HepG2 (cell line): ENCODE measurements around the gene ATG16L1. TPM values are rescaled to one million over a fixed set of nuclear protein-coding genes. Genes with fewer than 3 reads are reported as not detected.

Experiments used
- ATAC-seq: fragments of 200-7000 bp; cut with Tn5 transposase; 3 replicates; pipeline ENCODE4 v1.9.1; 2020; ENCODE audit warnings: mild to moderate bottlenecking, moderate library complexity
- BruUV-seq: library from RNA; stranded (reverse); fragments of 400-500 nt; replicated peaks from 2 replicates; lab custom pipeline; 2021; lab: Mats Ljungman, UMichigan
- CTCF ChIA-PET: fragments of 300-600 bp; formaldehyde crosslinking; extraction: SDS; loops from one replicate; lab custom pipeline; 2021; ENCODE audit warnings: low total read pairs, inconsistent platforms, low intra/inter-chr PET ratio; lab: Yijun Ruan, JAX
- POLR2A ChIA-PET: fragments of 350-600 bp; sonication (Branson Sonifier 250); formaldehyde crosslinking; loops from one replicate; lab custom pipeline; 2020; ENCODE audit warnings: antibody characterized with exemption, inconsistent platforms; lab: Yijun Ruan, JAX
- DNase-seq: peaks from one replicate; pipeline ENCODE4 v3.0.0-alpha.2; 2015; ENCODE audit warnings: low spot score
- FAIRE-seq: peaks from 3 replicates; lab custom pipeline; 2011; peaks lifted over from hg19 to GRCh38; lab: Jason Lieb, UNC
- H2AFZ ChIP-seq: one replicate; pipeline ENCODE4 v1.6.1; 2011; ENCODE audit warnings: low read length, inconsistent platforms
- H3K27ac ChIP-seq: fragments of 300-600 bp; 3 replicates; pipeline ENCODE4 v1.8.0; 2011; ENCODE audit warnings: mixed run types, mild to moderate bottlenecking, mixed read lengths, low read length, inconsistent platforms; ENCODE audit not compliant: insufficient read depth; ENCODE audit errors: extremely low read length
- H3K27me3 ChIP-seq, 2 experiments: fragments of 200-600 bp in 1 of 2; 2 replicates in 1 of 2; 3 replicates in 1 of 2; pipeline versions ENCODE4 v1.6.0 to v1.8.0; 2011; ENCODE audit warnings: low read length in 2 of 2, mild to moderate bottlenecking in 2 of 2, moderate library complexity in 2 of 2, inconsistent platforms in 1 of 2; ENCODE audit not compliant: insufficient read depth in 2 of 2, control insufficient read depth in 1 of 2
- H3K36me3 ChIP-seq, 2 experiments: fragments of 200-600 bp in 1 of 2; replicated peaks in 1 of 2; 2 replicates in 1 of 2; 3 replicates in 1 of 2; pipeline versions ENCODE4 v1.5.1 to v1.8.0; 2011; ENCODE audit warnings: low read length in 2 of 2, inconsistent platforms in 1 of 2; ENCODE audit not compliant: insufficient read depth in 2 of 2, control insufficient read depth in 1 of 2
- H3K4me1 ChIP-seq: 2 replicates; pipeline ENCODE4 v1.5.1; 2012; ENCODE audit warnings: low read length, inconsistent platforms; ENCODE audit not compliant: insufficient read depth
- H3K4me2 ChIP-seq: 2 replicates; pipeline ENCODE4 v1.6.0; 2011; ENCODE audit warnings: low read depth, low read length, inconsistent platforms
- H3K4me3 ChIP-seq, 3 experiments: fragments of 200-600 bp in 1 of 3; sonication (generic), shearing (Covaris generic) in 1 of 3; replicated peaks in 1 of 3; 2 replicates each; pipeline ENCODE4 v1.5.1; 2011 to 2016; ENCODE audit warnings: low read length in 3 of 3, inconsistent platforms in 2 of 3, low read depth in 2 of 3, mild to moderate bottlenecking in 2 of 3, control low read depth in 1 of 3, mixed read lengths in 1 of 3; ENCODE audit not compliant: insufficient read depth in 1 of 3
- H3K79me2 ChIP-seq: one replicate; pipeline ENCODE4 v1.6.1; 2011; ENCODE audit warnings: low read length, inconsistent platforms; ENCODE audit not compliant: insufficient read depth
- H3K9ac ChIP-seq: 2 replicates; pipeline ENCODE4 v1.6.0; 2011; ENCODE audit warnings: mild to moderate bottlenecking, low read depth, low read length, inconsistent platforms; ENCODE audit not compliant: insufficient read depth
- H3K9me3 ChIP-seq: 2 replicates; pipeline ENCODE4 v1.5.1; 2012; ENCODE audit warnings: mild to moderate bottlenecking, low read length
- H4K20me1 ChIP-seq: 2 replicates; pipeline ENCODE4 v1.6.0; 2011; ENCODE audit warnings: inconsistent platforms, mild to moderate bottlenecking, low read length, moderate library complexity; ENCODE audit not compliant: insufficient read depth
- GMEB1 ChIP-seq: sonication (generic); formaldehyde crosslinking; IDR thresholded peaks from 2 replicates; pipeline ENCODE4 v1.5.1; 2020; ENCODE audit warnings: missing genetic modification reagents, mild to moderate bottlenecking, borderline replicate concordance
- HNF4G ChIP-seq, 2 experiments: sonication (generic) in 1 of 2; formaldehyde crosslinking in 1 of 2; IDR thresholded peaks; 2 replicates each; pipeline versions ENCODE4 v1.4.0 to v1.6.1; 2011 to 2020; ENCODE audit warnings: borderline replicate concordance in 2 of 2, low read depth in 2 of 2, mild to moderate bottlenecking in 2 of 2, low read length in 1 of 2, missing genetic modification reagents in 1 of 2, moderate library complexity in 1 of 2
- MAZ ChIP-seq, 2 experiments: sonication (generic) in 1 of 2; formaldehyde crosslinking in 1 of 2; IDR thresholded peaks; 2 replicates each; pipeline versions ENCODE4 v1.5.0 to v1.6.1; 2012 to 2020; ENCODE audit warnings: low read depth in 2 of 2, mild to moderate bottlenecking in 2 of 2, borderline replicate concordance in 1 of 2, improper control_type of control experiment in 1 of 2, low read length in 1 of 2, missing genetic modification reagents in 1 of 2, moderate library complexity in 1 of 2
- RAD21 ChIP-seq: fragments of 450-650 bp; formaldehyde crosslinking; IDR thresholded peaks from 2 replicates; pipeline ENCODE4 v1.5.0; 2020; ENCODE audit warnings: mild to moderate bottlenecking
- SAP130 ChIP-seq: IDR thresholded peaks from 2 replicates; pipeline ENCODE4 v1.6.1; 2016; ENCODE audit warnings: low read depth
- SMC3 ChIP-seq: IDR thresholded peaks from 2 replicates; pipeline ENCODE4 v1.6.1; 2011; ENCODE audit warnings: low read length, improper control_type of control experiment
- STAG1 ChIP-seq: sonication (generic); formaldehyde crosslinking; IDR thresholded peaks from 2 replicates; pipeline ENCODE4 v1.4.0; 2020; ENCODE audit warnings: missing genetic modification reagents
- ZFP91 ChIP-seq: sonication (generic); formaldehyde crosslinking; IDR thresholded peaks from 2 replicates; pipeline ENCODE4 v1.9.0; 2022; ENCODE audit warnings: missing genetic modification reagents, mild to moderate bottlenecking, borderline replicate concordance
- ZNF263 ChIP-seq: sonication (generic); formaldehyde crosslinking; IDR thresholded peaks from 2 replicates; pipeline ENCODE4 v1.4.0; 2020; ENCODE audit warnings: missing genetic modification reagents
- WGBS: methylation state at CpG from one replicate; pipeline ENCODE4 v1.1.6; 2017; ENCODE audit warnings: low lambda C conversion rate; 5-methylcytosine and 5-hydroxymethylcytosine counted together
- in situ Hi-C: cut with HindIII; loops from 2 replicates; pipeline ENCODE4 v1.10.0; 2017; ENCODE audit warnings: low pct_unique_long_range_greater_than_20kb; ENCODE audit not compliant: extremely low pct_ligation_motif_present
- intact Hi-C: fragments of 100-400 bp; cut with micrococcal nuclease; formaldehyde crosslinking; loops from one replicate; pipeline ENCODE4 v1.10.0; 2022; ENCODE audit not compliant: unreplicated experiment
- polyA plus RNA-seq, 8 experiments: library from polyadenylated mRNA; depleted of rRNA in 3 of 8; stranded (reverse) in 7 of 8; unstranded in 1 of 8; fragments of >200 nt; fragmentation: Illumina TruSeq in 4 of 8; extraction: Trizol in 4 of 8; gene quantifications; 2 replicates each; pipeline versions ENCODE4 v1.2.1 to v1.2.3, GENCODE V29; 2011 to 2016; ENCODE audit warnings: low read depth in 4 of 8, missing spikeins in 1 of 8, mixed read lengths in 1 of 8; ENCODE audit not compliant: insufficient read depth in 1 of 8
- total RNA-seq, 5 experiments: library from RNA; depleted of rRNA; stranded (reverse); fragments of >200 nt; fragmentation: Illumina TruSeq; extraction: Trizol; gene quantifications; 2 replicates each; pipeline ENCODE4 v1.2.3, GENCODE V29; 2016; ENCODE audit warnings: low read depth in 1 of 5
- TF ChIP-seq, protein P1 (sequence below): sonication (generic); formaldehyde crosslinking; IDR thresholded peaks from 2 replicates; pipeline ENCODE4 v1.4.0; 2020; ENCODE audit warnings: missing genetic modification reagents
- TF ChIP-seq, protein P2 (sequence below): conservative IDR thresholded peaks from 2 replicates; pipeline ENCODE4 v1.6.1; 2018; ENCODE audit warnings: missing genetic modification reagents
- TF ChIP-seq, protein P3 (sequence below): IDR thresholded peaks from 2 replicates; pipeline ENCODE4 v1.6.1; 2016; ENCODE audit warnings: control low read depth
- TF ChIP-seq, protein P4 (sequence below): sonication (generic); formaldehyde crosslinking; IDR thresholded peaks from 2 replicates; pipeline ENCODE4 v1.9.0; 2021; ENCODE audit warnings: missing genetic modification reagents, borderline replicate concordance

ATG16L1 gene
- total and polyA plus RNA-seq, 2 of the 13 experiments (the other 11 are each of a cell fraction or from before 2014, with no cell fraction given) = 26.0 to 51.7 TPM

DNA sequence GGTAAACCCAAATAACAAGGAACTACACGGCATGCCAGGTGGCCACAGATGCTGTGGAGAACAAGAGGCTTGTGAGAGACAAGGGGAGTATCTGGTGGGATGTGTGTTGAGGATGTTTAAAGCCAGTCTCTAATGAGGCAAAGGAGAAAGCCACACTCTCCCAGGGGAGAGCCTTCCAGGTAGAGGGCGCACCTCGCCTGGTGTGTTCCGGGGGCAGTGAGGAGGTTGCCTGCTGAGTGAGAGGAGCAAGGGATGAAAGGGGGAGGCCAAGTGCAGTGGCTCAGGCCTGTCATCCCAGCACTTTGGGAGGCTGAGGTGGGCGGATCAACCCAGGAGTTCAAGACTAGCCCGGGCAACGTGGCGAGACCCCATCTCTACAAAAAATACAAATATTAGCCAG lies 72.4 kb downstream of the ATG16L1 start:
- Histone ChIP-seq H2AFZ (no peak overlapping the region), H3K4me3 (no peak overlapping the region), H3K9me3 (no peaks in the 10 kb centered on the region), H3K27me3 (peaks cover 4 to 36% of the 10 kb centered on the region in 2 experiments; a peak in 4 of 5 replicates), H3K4me2 (no peak overlapping the region), H3K4me1 (peaks cover 13% of the 10 kb centered on the region), H4K20me1 (no peaks in the 10 kb centered on the region), H3K9ac (no peak overlapping the region), H3K79me2 (no peaks in the 10 kb centered on the region), H3K27ac (no peak overlapping the region), H3K36me3 (no peaks in the 10 kb centered on the region)
- 40% methylated on average over 8 of the region's 8 CpGs for WGBS
- intact Hi-C loops (no loop called here), in situ Hi-C loops (loop anchor here (25.0 kb wide), 1 partner anchor 513 kb away; no protein-coding TSS in a partner anchor)
- no peak for DNase-seq
- ChIA-PET POLR2A (no interaction called here), CTCF (interaction anchor here (1.1 to 2.0 kb wide), 2 partner anchors 60 to 120 kb away, joined by 3 to 9 read pairs; no protein-coding TSS in a partner anchor)
- no peak for FAIRE-seq
- no TSS peak for BruUV-seq
- ATAC-seq = peak; percentile 84
- TF ChIP-seq, protein P1, sequence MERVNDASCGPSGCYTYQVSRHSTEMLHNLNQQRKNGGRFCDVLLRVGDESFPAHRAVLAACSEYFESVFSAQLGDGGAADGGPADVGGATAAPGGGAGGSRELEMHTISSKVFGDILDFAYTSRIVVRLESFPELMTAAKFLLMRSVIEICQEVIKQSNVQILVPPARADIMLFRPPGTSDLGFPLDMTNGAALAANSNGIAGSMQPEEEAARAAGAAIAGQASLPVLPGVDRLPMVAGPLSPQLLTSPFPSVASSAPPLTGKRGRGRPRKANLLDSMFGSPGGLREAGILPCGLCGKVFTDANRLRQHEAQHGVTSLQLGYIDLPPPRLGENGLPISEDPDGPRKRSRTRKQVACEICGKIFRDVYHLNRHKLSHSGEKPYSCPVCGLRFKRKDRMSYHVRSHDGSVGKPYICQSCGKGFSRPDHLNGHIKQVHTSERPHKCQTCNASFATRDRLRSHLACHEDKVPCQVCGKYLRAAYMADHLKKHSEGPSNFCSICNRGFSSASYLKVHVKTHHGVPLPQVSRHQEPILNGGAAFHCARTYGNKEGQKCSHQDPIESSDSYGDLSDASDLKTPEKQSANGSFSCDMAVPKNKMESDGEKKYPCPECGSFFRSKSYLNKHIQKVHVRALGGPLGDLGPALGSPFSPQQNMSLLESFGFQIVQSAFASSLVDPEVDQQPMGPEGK (CRISPR knock-in tag) = 0 out of 2 replicates have a peak, but pooled peaks have one; percentile 24
- TF ChIP-seq MAZ (IDR thresholded peaks at IDR 0.05; ENCODE audit: borderline replicate concordance, low read depth, low read length) (no peak), MAZ (CRISPR knock-in tag; IDR thresholded peaks at IDR 0.05; ENCODE audit: low read depth) (peak; percentile 49; the same call in 1 of the 2 replicates), ZNF263 (0 out of 2 replicates have a peak, but pooled peaks have one; percentile 36), GMEB1 (CRISPR knock-in tag) (no peak), HNF4G (IDR thresholded peaks at IDR 0.05; ENCODE audit: borderline replicate concordance, low read depth, low read length) (no peak), HNF4G (CRISPR knock-in tag; IDR thresholded peaks at IDR 0.05; ENCODE audit: borderline replicate concordance, low read depth) (no peak), SMC3 (peak; percentile 48), RAD21 (CRISPR knock-in tag) (peak; percentile 66), STAG1 (CRISPR knock-in tag) (peak; percentile 86), ZFP91 (CRISPR knock-in tag) (peak; percentile 35; the same call in 1 of the 2 replicates), SAP130 (0 out of 2 replicates have a peak, but pooled peaks have one; percentile 34)
- TF ChIP-seq, protein P2, sequence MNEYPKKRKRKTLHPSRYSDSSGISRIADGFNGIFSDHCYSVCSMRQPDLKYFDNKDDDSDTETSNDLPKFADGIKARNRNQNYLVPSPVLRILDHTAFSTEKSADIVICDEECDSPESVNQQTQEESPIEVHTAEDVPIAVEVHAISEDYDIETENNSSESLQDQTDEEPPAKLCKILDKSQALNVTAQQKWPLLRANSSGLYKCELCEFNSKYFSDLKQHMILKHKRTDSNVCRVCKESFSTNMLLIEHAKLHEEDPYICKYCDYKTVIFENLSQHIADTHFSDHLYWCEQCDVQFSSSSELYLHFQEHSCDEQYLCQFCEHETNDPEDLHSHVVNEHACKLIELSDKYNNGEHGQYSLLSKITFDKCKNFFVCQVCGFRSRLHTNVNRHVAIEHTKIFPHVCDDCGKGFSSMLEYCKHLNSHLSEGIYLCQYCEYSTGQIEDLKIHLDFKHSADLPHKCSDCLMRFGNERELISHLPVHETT (CRISPR knock-in tag) = no peak
- TF ChIP-seq, protein P3, sequence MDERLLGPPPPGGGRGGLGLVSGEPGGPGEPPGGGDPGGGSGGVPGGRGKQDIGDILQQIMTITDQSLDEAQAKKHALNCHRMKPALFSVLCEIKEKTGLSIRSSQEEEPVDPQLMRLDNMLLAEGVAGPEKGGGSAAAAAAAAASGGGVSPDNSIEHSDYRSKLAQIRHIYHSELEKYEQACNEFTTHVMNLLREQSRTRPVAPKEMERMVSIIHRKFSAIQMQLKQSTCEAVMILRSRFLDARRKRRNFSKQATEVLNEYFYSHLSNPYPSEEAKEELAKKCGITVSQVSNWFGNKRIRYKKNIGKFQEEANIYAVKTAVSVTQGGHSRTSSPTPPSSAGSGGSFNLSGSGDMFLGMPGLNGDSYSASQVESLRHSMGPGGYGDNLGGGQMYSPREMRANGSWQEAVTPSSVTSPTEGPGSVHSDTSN (CRISPR knock-in tag) = no peak
- TF ChIP-seq, protein P4, sequence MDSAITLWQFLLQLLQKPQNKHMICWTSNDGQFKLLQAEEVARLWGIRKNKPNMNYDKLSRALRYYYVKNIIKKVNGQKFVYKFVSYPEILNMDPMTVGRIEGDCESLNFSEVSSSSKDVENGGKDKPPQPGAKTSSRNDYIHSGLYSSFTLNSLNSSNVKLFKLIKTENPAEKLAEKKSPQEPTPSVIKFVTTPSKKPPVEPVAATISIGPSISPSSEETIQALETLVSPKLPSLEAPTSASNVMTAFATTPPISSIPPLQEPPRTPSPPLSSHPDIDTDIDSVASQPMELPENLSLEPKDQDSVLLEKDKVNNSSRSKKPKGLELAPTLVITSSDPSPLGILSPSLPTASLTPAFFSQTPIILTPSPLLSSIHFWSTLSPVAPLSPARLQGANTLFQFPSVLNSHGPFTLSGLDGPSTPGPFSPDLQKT = no peak
